Measurements from ENCODE around the gene BRI3.

DNA sequence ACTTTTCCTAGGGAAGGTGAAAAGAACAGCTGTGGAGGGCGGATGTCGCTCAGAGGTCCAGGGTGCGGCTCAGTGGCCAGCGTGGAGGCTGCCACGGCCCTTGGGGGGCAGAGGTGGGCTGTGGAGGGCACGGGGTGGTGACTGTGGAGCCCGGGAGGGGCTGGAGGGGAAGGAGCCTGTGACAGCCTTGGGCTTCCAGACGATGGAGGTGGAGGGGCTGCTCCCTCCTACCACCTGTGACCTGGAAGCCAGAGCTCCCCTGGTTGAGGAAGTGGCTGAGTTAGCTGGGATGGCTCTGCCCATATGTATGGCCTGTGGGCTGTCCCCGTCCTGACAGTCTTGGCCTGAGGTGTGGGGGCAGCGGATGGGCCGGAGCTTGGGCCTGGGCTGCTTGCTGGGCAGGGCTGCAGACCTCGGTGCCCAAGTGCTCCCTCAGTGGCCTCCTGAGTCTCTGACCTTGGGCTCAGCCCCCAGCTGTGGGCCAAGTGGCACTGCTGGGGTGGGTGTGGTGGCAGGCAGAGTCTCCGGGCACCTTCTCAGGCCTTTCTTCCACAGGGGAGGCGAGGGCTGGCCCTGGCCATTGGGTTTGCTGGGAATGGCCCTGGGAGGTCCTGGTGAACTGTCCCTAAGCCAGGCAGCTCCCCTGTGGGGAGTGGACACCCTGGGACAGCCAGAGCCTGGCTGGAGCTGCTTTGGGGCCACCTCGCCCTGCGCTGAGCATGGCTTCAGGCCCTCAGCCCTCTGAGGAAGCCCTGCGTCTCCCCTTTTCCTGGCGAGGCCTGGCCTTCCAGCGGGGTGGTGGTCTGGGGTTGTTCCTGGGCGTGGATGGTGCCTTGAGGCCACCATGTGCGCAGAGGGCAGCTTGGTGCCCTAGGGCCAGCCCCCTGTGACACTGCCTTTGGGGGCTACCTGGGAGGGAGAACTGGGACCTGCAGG is 3.9 kb downstream of the BRI3 start:
- no peak for TF ChIP-seq FOSL1 (IDR thresholded peaks at IDR 0.05; ENCODE audit: low read depth)
- TF ChIP-seq, protein P1, sequence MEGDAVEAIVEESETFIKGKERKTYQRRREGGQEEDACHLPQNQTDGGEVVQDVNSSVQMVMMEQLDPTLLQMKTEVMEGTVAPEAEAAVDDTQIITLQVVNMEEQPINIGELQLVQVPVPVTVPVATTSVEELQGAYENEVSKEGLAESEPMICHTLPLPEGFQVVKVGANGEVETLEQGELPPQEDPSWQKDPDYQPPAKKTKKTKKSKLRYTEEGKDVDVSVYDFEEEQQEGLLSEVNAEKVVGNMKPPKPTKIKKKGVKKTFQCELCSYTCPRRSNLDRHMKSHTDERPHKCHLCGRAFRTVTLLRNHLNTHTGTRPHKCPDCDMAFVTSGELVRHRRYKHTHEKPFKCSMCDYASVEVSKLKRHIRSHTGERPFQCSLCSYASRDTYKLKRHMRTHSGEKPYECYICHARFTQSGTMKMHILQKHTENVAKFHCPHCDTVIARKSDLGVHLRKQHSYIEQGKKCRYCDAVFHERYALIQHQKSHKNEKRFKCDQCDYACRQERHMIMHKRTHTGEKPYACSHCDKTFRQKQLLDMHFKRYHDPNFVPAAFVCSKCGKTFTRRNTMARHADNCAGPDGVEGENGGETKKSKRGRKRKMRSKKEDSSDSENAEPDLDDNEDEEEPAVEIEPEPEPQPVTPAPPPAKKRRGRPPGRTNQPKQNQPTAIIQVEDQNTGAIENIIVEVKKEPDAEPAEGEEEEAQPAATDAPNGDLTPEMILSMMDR (IDR thresholded peaks at IDR 0.05 in 2 of 3, conservative IDR thresholded peaks at IDR 0.05 in 1 of 3; ENCODE audit: borderline replicate concordance in 1 of 3, insufficient read depth in 1 of 3, low read depth in 2 of 3, low read length in 2 of 3): no peak
- TF ChIP-seq, protein P2, sequence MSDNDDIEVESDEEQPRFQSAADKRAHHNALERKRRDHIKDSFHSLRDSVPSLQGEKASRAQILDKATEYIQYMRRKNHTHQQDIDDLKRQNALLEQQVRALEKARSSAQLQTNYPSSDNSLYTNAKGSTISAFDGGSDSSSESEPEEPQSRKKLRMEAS (IDR thresholded peaks at IDR 0.05): no peak
- TF ChIP-seq EZH2 (IDR thresholded peaks at IDR 0.05): no peak
- TF ChIP-seq EZH2phosphoT487 (IDR thresholded peaks at IDR 0.05; ENCODE audit: borderline replicate concordance): no peak
- no peak for TF ChIP-seq JUND (IDR thresholded peaks at IDR 0.05)
- TF ChIP-seq POLR2A (IDR thresholded peaks at IDR 0.05; ENCODE audit: borderline replicate concordance, extremely low read depth, insufficient read depth, insufficient read length): no peak
- no peak for TF ChIP-seq POLR2AphosphoS5 (IDR thresholded peaks at IDR 0.05; ENCODE audit: low read depth, low read length)
- TF ChIP-seq SIN3A (IDR thresholded peaks at IDR 0.05; ENCODE audit: low read depth): no peak

All from HCT116 (cell line).